HG02588 (cell line): ENCODE measurements around the gene PARVG.

ENCODE experiments used
- ATAC-seq: cut with Tn5 transposase; IDR thresholded peaks from one replicate; pipeline ENCODE4 v1.9.1; 2021; ENCODE audit warnings: mild to moderate bottlenecking, moderate library complexity; ENCODE audit not compliant: unreplicated experiment

Gene PARVG

GRCh38 chr22:44180706-44181032, at the start of gene PARVG:
Gene PARVG, plus strand, starts transcription at chr22:44180925. Its CDS starts 2,405 bp downstream, at chr22:44183330.
- ATAC-seq, result no peak

- no peak for ATAC-seq
These were observed 49.3 kb upstream of the PARVG start for GRCh38 chr22:44131412-44131811.

- ATAC-seq, result no peak
These were observed 48.6 kb upstream of the PARVG start for GRCh38 chr22:44131989-44132685.

GRCh38 chr22:44132724-44133123, 48.0 kb upstream of the PARVG start:
- ATAC-seq, result no peak

GRCh38 chr22:44133161-44133560, 47.6 kb upstream of the PARVG start:
- no peak for ATAC-seq

- ATAC-seq, result no peak
These were observed 46.7 kb upstream of the PARVG start for GRCh38 chr22:44133901-44134571.

- ATAC-seq, result no peak
These were observed 44.6 kb upstream of the PARVG start for GRCh38 chr22:44136112-44136511.

- no peak for ATAC-seq
These were observed 43.9 kb upstream of the PARVG start for GRCh38 chr22:44136786-44137185.

- no peak for ATAC-seq
These were observed 43.3 kb upstream of the PARVG start for GRCh38 chr22:44137415-44137814.

- ATAC-seq, result no peak
These were observed 41.0 kb upstream of the PARVG start for GRCh38 chr22:44139773-44140172.

- ATAC-seq, result no peak
These were observed 38.2 kb upstream of the PARVG start for GRCh38 chr22:44142421-44143104.

- ATAC-seq, result no peak
These were observed 37.6 kb upstream of the PARVG start for GRCh38 chr22:44143105-44143474.

GRCh38 chr22:44143579-44143978, 37.1 kb upstream of the PARVG start:
- no peak for ATAC-seq

- ATAC-seq, result no peak
These were observed 36.6 kb upstream of the PARVG start for GRCh38 chr22:44144046-44144569.

GRCh38 chr22:44145544-44145943, 35.2 kb upstream of the PARVG start:
- no peak for ATAC-seq

GRCh38 chr22:44146088-44146861, 34.5 kb upstream of the PARVG start:
- ATAC-seq, result no peak

GRCh38 chr22:44147008-44147645, 33.6 kb upstream of the PARVG start:
- no peak for ATAC-seq

GRCh38 chr22:44147821-44148574, 32.7 kb upstream of the PARVG start:
- no peak for ATAC-seq

GRCh38 chr22:44151676-44152075, 29.0 kb upstream of the PARVG start:
- no peak for ATAC-seq

- no peak for ATAC-seq
These were observed 27.0 kb upstream of the PARVG start for GRCh38 chr22:44153710-44154109.
